Spinal cord (tissue), 10 donors: ENCODE results near the gene LHX4. TPM values are rescaled to one million over a fixed set of nuclear protein-coding genes. Genes with fewer than 3 reads are reported as not detected.

Experiments used
- DNase-seq, 6 donors: peaks; one replicate each; pipeline versions ENCODE4 v3.0.0 to v3.0.0-alpha.2; 2013 to 2015; ENCODE audit warnings: low spot score in 6 of 6, low read depth in 4 of 6
- H3K27ac ChIP-seq: one replicate; pipeline ENCODE4 v1.5.1; 2013; ENCODE audit warnings: low read depth, low read length, control low read depth
- H3K27me3 ChIP-seq: one replicate; pipeline ENCODE4 v1.6.1; 2013; ENCODE audit warnings: low read length; ENCODE audit not compliant: control insufficient read depth, insufficient read depth
- H3K36me3 ChIP-seq: one replicate; pipeline ENCODE4 v1.6.1; 2013; ENCODE audit warnings: low read length; ENCODE audit not compliant: control insufficient read depth, insufficient read depth
- H3K4me1 ChIP-seq: one replicate; pipeline ENCODE4 v1.6.1; 2013; ENCODE audit warnings: low read length; ENCODE audit not compliant: control insufficient read depth, insufficient read depth
- H3K4me3 ChIP-seq: one replicate; pipeline ENCODE4 v1.5.1; 2013; ENCODE audit warnings: low read depth, low read length, control low read depth
- H3K9me3 ChIP-seq: one replicate; pipeline ENCODE4 v1.6.1; 2013; ENCODE audit warnings: low read length; ENCODE audit not compliant: control insufficient read depth, insufficient read depth
- WGBS: methylation state at CpG from one replicate; pipeline ENCODE4 v1.1.5; 2013; ENCODE audit warnings: missing lambda C conversion rate; ENCODE audit not compliant: insufficient coverage; 5-methylcytosine and 5-hydroxymethylcytosine counted together
- polyA plus RNA-seq, 2 donors: library from polyadenylated mRNA; unstranded; fragments of 120-200 nt; gene quantifications; one replicate each; pipeline ENCODE4 v1.2.1, GENCODE V29; 2013; ENCODE audit not compliant: insufficient read length in 2 of 2
- total RNA-seq, 2 donors: library from RNA; depleted of rRNA in 1 of 2; stranded (reverse); fragments of 120-200 nt in 1 of 2; fragments of >200 nt in 1 of 2; gene quantifications; one replicate each; pipeline versions ENCODE4 v1.2.3 to v1.2.4, GENCODE V29; 2013 to 2014
- donor health status: healthy.

The LHX4 gene
- total and polyA plus RNA-seq, 4 donors = 0.39 to 4.4 (median 2.5) TPM

DNA sequence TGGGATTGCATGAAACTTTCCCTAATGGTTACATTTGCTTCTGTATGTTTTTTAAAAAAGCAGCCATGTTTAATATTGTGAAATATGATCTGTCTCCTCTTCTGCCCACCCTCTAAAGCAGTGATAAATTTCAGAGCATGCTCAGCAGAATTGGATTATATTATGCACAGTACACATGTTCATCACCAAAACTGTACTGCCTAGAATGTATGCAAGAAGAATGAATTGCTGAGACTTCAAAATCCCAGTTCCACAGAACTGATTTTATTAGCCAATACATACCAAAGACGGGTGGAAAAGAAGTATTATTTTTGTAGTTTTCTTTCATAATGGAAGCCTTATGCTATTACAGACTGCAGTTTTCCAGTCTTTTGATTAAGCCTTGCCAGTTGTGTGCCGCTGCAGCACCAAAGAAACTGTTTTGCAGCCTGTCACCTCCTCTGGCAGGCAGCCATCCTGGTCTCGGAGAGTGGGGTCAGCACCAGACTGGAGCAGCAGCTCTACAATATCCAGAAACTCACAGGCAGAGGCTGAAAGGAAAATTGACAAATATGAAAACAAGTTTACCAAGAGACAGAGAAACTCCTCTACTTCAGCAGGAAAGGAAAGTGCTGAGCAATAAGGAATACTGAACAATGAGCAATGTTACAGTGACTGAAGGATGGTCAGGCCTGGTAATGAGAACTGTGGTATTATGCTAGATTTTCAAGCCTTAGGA lies 58.1 kb downstream of the LHX4 start:
- peak in 3 of 6 donors; percentile 17 to 63 (median 62) for DNase-seq
- Histone ChIP-seq H3K36me3 (peaks cover 2% of the 10 kb centered on the region), H3K27ac (peak overlapping the region; percentile 20), H3K4me3 (no peak overlapping the region), H3K4me1 (peaks cover 4% of the 10 kb centered on the region), H3K27me3 (no peaks in the 10 kb centered on the region), H3K9me3 (peaks cover 2% of the 10 kb centered on the region)
- 76% methylated on average over 2 of the region's 3 CpGs for WGBS

DNA sequence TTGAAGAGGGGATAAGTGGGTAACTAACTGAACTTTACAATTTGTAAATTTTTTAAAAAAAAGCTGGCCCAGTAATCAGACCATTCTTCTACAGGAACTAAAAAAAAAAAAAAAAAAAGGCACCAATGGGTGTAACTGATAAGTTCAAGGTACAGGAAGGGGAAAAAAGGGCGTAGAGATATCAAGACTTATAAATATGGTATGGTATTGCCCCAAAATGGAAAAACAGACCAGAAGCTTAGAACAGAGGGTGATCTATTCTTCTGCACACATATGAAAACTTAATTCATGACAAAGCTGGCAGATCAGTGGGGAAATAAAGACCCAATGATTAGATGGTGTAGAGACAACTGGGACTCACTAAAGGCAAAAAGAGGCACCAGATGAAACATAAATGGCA lies 58.9 kb downstream of the LHX4 start:
- no CpG with 5 or more reads among the region's 1 CpG for WGBS
- Histone ChIP-seq H3K4me1 (peaks cover 4% of the 10 kb centered on the region), H3K4me3 (no peak overlapping the region), H3K27me3 (no peaks in the 10 kb centered on the region), H3K27ac (no peak overlapping the region), H3K36me3 (peaks cover 2% of the 10 kb centered on the region), H3K9me3 (peaks cover 2% of the 10 kb centered on the region)
- DNase-seq = peak in 1 of 6 donors; percentile 64

DNA sequence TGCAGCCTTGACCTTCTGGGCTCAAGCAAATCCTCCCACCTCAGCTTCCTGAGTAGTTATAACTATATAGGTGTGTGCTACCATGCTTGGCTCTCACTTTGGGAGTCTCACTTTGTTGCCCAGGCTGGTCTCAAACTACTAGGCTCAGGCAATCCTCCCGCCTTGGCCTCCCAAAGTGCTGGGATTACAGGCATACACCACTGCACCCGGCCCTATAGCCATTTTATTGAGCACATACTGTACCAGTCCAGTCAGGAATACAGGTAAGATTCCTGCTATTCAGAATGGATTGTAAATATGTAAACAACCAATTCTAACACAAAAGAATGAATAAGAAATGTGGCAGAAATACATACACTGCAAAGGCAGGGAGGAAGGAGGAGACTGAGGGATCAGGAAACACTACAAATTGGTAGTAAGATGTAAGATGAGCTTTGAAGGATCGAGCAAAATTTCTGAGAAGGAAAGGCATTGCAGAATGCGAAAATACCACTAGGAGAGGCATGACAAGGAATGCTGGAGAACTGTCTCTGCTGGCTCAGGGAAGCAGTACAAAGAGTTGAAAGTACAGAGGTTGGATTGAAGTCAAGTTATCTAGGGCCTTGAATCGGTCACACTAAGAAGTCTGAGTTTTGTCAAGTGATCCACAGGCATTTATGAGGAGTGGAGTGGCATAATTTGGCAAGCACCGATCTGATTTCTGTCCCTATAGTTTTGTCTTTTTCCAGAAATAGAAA lies 60.4 kb downstream of the LHX4 start:
- Histone ChIP-seq H3K27me3 (no peaks in the 10 kb centered on the region), H3K4me1 (peaks cover 4% of the 10 kb centered on the region), H3K9me3 (peaks cover 2% of the 10 kb centered on the region), H3K36me3 (no peaks in the 10 kb centered on the region), H3K4me3 (no peak overlapping the region), H3K27ac (no peak overlapping the region)
- 100% methylated on average over 3 of the region's 6 CpGs for WGBS
- DNase-seq = no peak

DNA sequence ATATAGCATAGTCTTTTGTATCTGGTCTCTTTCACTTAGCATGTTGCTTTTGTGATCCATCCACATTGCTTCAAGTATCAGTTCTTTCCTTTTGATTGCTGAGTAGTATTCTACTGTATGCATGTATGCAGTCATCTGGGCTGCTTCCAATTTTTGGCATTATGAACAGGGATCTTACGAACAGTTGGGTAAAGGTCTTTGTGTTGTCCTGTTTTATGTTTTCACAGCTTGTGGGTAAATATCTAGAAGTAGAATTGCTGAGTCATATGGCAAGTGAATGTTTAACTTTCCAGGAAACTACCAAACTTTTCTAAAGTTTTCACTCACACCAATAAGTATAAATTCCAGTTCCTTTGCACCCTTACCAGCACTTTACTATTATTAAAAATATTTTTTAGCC lies 60.9 kb downstream of the LHX4 start:
- no peak for DNase-seq
- Histone ChIP-seq H3K27me3 (no peaks in the 10 kb centered on the region), H3K36me3 (no peaks in the 10 kb centered on the region), H3K4me3 (no peak overlapping the region), H3K9me3 (peaks cover 2% of the 10 kb centered on the region), H3K4me1 (peaks cover 4% of the 10 kb centered on the region), H3K27ac (no peak overlapping the region)
- 100% methylated on average over 1 of the region's 1 CpG for WGBS

DNA sequence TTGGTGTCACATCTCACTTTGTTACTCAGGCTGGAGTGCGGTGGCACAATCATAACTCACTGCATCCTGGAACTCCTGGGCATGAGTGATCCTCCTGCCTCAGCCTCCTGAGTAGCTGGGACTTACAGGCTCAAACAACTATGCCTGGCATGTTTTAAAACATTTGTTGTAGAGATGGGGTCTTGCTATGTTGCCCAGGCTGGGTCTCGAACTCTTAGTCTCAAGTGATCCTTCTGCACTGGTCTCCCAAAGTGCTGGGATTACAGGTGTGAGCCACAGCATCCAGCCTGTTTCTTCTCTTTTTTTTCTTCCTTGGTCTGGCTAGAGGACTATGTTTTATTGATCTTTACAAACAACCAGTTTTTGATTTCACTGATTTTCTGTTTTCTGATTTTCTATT lies 64.6 kb downstream of the LHX4 start:
- H3K9me3 ChIP-seq = peaks cover 2% of the 10 kb centered on the region

DNA sequence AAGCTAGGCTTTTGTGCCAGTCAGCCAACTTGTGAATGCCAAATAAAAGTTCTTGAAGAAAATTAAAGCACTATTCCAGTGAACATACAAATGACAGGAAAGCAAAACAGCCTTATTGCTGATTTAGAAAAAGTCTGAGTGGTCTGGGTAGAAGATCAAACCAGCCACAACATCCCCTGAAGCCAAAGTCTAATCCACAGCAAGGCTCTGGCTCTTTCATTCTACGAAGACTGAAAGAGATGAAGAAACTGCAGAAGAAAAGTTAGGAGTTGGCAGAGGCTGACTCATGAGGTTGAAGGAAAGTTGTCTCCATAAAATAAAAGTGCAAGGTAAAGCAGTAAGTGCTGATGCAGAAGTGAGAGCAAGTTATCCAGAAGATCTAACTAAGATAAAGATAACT lies 65.9 kb downstream of the LHX4 start:
- Histone ChIP-seq H3K4me3 (no peak overlapping the region), H3K9me3 (peaks cover 2% of the 10 kb centered on the region), H3K36me3 (no peaks in the 10 kb centered on the region), H3K27me3 (no peaks in the 10 kb centered on the region), H3K4me1 (no peaks in the 10 kb centered on the region), H3K27ac (no peak overlapping the region)
- WGBS = no CpG with 5 or more reads among the region's 1 CpG
- no peak for DNase-seq

More for the DNA sequence above, 64.6 kb downstream of the LHX4 start:
- no peak for DNase-seq
- WGBS = 100% methylated on average over 2 of the region's 2 CpGs
- Histone ChIP-seq H3K36me3 (no peaks in the 10 kb centered on the region), H3K4me1 (no peaks in the 10 kb centered on the region), H3K27me3 (no peaks in the 10 kb centered on the region), H3K27ac (no peak overlapping the region), H3K4me3 (no peak overlapping the region)

DNA sequence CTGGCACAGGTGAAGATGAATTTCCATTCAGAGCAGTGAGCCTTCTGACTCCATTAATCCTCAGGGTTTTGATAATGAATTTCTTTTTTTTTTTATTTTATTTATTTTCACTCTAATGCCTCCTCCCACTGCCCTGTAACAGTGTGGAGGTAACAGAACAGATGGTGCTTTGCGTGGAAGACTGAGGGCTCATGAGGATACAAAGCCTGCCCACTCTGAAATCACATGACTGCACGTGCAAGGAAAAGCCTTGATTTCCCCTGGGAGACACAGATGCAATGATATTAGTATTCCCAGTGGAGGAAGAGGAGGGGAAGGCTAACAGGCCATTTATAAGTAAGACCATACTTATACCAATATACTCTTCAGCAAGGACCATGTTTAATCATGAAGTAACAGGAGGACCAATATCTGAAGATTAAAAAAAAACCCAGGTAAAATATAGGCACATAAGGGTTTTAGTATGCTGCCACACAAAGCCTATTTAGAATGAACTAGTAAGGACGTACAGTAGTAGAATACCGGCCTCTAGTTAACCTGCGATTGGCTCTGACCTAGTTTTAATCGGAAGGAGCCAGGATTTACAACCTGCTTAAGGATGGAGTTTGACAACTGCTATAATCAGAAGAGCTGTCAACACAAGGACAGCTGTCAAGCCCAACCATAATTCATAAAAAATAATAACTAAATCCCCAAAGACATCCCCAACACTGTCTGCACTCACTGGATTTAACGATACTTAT lies 69.6 kb downstream of the LHX4 start:
- Histone ChIP-seq H3K4me3 (no peak overlapping the region), H3K36me3 (no peaks in the 10 kb centered on the region), H3K27me3 (no peaks in the 10 kb centered on the region), H3K4me1 (no peaks in the 10 kb centered on the region), H3K27ac (no peak overlapping the region), H3K9me3 (no peaks in the 10 kb centered on the region)
- DNase-seq = peak in 1 of 6 donors; percentile 18
- 89% methylated on average over 4 of the region's 7 CpGs for WGBS

DNA sequence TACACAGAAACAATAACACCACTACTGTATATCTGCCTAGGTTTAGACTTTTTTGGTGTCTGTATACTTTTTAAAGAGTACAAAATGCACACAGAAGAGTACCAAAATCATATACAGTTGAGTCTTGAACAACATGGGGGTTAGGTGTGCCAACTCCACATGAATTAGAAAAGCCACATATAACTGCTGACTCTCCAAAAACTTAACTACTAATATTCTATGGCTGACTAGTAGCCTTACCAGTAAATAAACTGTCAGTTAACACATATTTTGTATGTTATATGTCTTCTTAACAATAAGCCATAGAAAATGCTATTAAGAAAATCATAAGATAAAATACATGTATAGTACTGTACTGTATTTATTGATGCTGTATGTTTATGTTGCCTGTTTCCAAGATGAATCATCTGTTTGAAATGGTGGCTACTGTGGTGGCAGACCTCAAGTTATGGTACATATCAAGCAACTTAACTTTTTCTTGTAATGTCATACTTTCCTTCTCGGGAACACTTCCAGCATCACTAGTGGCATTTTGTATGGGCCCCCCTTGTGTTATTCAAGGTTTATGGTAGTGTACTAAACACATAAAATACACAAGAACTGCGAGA lies 71.2 kb downstream of the LHX4 start:
- no CpG with 5 or more reads among the region's 2 CpGs for WGBS

DNA sequence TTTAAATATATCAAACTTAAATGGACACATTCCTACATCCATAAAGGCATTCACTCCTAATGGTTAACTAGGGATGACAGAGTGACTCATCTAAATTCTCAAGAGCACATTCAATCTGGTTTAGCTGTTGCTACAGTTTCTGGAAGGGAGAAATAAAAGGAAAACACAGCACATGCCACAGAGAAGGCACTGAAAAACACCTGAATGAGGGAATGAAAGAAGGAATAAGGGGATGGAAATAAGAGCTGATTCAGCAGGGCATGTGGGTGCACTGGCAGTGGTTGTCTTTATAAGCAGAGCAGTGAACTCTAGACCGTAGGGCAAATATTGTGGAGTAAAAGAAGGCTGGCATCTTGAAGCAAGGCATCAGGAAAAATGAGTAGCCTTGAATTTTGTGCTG lies 79.3 kb downstream of the LHX4 start:
- Histone ChIP-seq H3K4me3 (no peak overlapping the region), H3K27ac (no peak overlapping the region), H3K36me3 (peaks cover 3% of the 10 kb centered on the region), H3K27me3 (no peaks in the 10 kb centered on the region), H3K9me3 (peaks cover 1% of the 10 kb centered on the region), H3K4me1 (no peaks in the 10 kb centered on the region)
- peak in 1 of 6 donors; percentile 47 for DNase-seq
- WGBS = 71% methylated on average over 1 of the region's 1 CpG

More for the DNA sequence above, 71.2 kb downstream of the LHX4 start:
- Histone ChIP-seq H3K4me3 (no peak overlapping the region), H3K27me3 (no peaks in the 10 kb centered on the region), H3K9me3 (peaks cover under 1% of the 10 kb centered on the region), H3K36me3 (no peaks in the 10 kb centered on the region), H3K4me1 (no peaks in the 10 kb centered on the region), H3K27ac (no peak overlapping the region)
- DNase-seq = no peak
